Activated naive CD4-positive, alpha-beta T cell treated with anti-CD3 and anti-CD28 coated beads, Interleukin-2, amount 50 U/mL, for 24 hours (primary cell): ENCODE results near the gene TSHZ1.

Experiments
- H3K27ac Mint-ChIP-seq: one replicate; pipeline ENCODE4 v1.8.0; 2021; ENCODE audit warnings: mild to moderate bottlenecking, mixed read lengths
- H3K27me3 Mint-ChIP-seq: one replicate; pipeline ENCODE4 v1.8.0; 2021; ENCODE audit warnings: mixed read lengths
- H3K36me3 Mint-ChIP-seq: one replicate; pipeline ENCODE4 v1.8.0; 2021; ENCODE audit warnings: mixed read lengths
- H3K4me1 Mint-ChIP-seq: one replicate; pipeline ENCODE4 v1.8.0; 2021; ENCODE audit warnings: mixed read lengths
- H3K4me3 Mint-ChIP-seq: one replicate; pipeline ENCODE4 v1.8.0; 2021; ENCODE audit warnings: mild to moderate bottlenecking, mixed read lengths
- H3K9me3 Mint-ChIP-seq: one replicate; pipeline ENCODE4 v1.8.0; 2021; ENCODE audit warnings: mixed read lengths

Gene TSHZ1

DNA sequence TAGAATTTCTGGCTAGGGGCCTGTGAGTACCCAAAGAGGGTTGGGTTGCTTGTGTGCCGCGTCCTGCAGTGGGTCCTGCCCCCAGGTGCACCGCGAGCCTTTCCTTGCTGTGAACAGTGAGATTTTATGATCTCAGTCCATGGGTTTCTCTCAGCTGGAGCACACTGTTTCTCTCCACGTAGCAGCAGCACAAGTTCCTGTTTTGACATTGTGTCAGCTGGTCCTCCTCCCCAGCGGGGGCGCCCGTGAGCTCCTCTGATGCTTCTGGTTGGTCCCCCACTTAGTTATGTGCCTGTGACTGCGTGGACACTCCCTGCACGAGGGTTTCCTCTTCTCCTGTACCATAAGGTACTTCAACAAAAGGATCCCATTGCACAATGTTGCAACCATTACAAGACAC lies 29.8 kb downstream of the TSHZ1 start:
- H3K27me3 Mint-ChIP-seq: no peaks in the 10 kb centered on the region
- H3K4me1 Mint-ChIP-seq: peaks cover 75% of the 10 kb centered on the region
- no peaks in the 10 kb centered on the region for H3K9me3 Mint-ChIP-seq
- H3K4me3 Mint-ChIP-seq: no peak overlapping the region
- H3K36me3 Mint-ChIP-seq: peaks cover 5% of the 10 kb centered on the region
- H3K27ac Mint-ChIP-seq: no peak overlapping the region

DNA sequence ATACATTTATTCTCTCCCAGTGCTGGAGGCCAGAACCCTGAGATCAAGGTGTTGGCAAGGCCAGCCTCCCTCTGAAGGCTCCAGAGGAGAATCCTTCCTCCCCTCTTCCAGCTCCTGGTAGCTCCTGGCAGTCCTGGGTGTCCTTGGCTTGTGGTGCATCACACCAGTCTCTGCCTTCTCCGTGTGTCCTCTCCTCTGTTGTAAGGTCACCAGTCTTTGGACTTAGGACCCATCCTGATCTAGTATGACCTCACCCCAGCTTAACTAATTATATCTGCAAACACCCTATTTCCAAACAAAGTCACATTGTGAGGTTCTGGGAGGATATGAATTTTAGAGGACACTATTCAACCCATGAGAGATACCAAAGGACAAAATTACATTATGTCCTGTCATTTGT lies 31.1 kb downstream of the TSHZ1 start:
- Mint-ChIP-seq H3K4me1 (peaks cover 80% of the 10 kb centered on the region), H3K27me3 (no peaks in the 10 kb centered on the region), H3K36me3 (peaks cover 5% of the 10 kb centered on the region), H3K4me3 (no peak overlapping the region), H3K27ac (peak overlapping the region; percentile 23), H3K9me3 (no peaks in the 10 kb centered on the region)

DNA sequence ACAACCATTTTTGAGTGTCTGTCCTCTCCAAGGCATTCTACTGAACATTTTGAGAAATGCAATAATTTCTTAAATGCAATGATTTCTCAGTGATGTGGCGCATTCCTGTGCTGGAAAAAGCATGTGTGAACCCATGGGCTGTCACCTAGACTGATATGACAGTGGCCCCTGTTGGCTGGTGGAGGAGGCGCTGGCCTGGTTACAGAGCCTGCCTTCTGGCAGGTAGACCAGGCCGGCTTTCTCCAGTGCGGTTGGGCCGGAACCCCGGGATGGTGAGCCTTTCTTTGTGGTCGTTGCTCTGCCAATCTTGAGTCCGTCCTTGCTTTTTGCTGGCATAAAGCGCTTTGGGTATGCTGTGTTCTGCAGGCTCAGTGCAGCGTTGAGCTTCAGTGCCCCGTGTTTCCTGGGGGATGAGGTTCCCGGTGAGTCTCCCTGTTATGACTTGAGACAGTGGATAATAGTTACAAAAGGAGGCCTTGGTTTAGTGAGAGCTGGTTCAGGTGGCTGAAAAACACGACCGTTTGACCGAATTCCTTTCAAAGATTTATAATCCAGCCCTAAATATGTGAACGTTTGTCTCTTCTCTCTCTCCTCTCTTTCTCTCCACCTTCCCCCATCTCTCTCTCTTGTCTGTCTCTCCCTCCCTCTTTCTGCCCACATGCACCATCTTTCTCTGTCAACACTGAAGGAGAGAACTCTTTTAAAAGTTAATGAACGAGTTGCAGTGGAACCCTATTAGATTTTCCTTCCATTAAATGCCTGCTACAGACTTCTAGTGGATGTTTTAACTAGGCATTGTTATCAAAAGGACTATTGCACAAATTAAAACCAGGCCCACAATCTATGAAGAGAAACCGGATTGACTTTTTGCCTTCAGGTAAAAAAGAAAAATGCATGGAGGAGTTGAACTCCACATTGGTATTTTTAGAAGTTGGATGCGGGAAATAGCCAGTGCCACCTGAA lies 34.0 kb downstream of the TSHZ1 start:
- Mint-ChIP-seq H3K4me3 (no peak overlapping the region), H3K27ac (peak overlapping the region; percentile 25), H3K4me1 (peaks cover 92% of the 10 kb centered on the region)

DNA sequence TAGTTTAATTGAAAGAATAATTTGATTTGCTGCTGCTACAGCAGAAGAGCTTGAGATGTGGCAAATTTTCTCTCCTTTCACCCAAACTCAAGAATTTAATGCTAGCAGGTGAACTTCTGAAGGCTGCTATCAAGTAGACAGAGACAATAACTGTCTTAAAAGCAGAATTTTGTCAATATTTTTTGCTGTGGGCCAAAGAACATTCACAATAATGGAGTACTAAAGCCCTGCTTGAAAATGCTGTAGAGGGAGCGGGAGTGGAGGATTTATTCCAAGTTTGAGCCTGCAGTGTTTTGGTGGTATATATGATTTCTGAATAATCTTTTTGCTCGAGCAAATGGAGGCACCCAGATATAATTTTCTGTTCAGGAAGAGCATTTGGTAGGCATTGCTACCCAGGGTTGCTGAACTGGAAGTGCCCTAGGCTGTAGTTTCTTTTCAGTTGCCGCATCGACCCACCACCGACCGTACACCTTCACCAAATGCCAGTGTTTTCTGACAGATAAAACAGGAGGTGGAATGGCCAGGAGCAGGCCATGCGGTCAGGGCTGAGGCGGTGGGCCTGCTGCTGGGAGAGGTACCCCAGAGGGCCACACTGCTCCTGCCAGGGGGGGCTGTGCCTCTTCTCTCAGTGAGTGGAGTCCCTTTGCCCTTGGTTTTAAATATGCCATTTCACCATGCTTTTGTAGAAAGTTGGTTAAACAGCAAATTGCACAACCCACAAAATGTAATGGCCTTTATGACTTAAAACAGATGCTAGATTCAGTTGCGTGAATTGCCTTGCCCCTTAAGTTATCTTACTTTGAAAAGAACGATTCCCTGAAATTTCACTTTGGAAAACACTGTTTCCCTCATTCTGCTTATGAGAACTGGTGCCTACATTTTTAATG lies 36.4 kb downstream of the TSHZ1 start:
- no peaks in the 10 kb centered on the region for H3K36me3 Mint-ChIP-seq
- peak overlapping the region; percentile 95 for H3K27ac Mint-ChIP-seq
- H3K9me3 Mint-ChIP-seq: no peaks in the 10 kb centered on the region
- H3K4me1 Mint-ChIP-seq: peaks cover 90% of the 10 kb centered on the region
- no peaks in the 10 kb centered on the region for H3K27me3 Mint-ChIP-seq
- H3K4me3 Mint-ChIP-seq: peak overlapping the region; percentile 90

More for the DNA sequence above, 34.0 kb downstream of the TSHZ1 start:
- Mint-ChIP-seq H3K36me3 (peaks cover 2% of the 10 kb centered on the region), H3K27me3 (no peaks in the 10 kb centered on the region), H3K9me3 (no peaks in the 10 kb centered on the region)

DNA sequence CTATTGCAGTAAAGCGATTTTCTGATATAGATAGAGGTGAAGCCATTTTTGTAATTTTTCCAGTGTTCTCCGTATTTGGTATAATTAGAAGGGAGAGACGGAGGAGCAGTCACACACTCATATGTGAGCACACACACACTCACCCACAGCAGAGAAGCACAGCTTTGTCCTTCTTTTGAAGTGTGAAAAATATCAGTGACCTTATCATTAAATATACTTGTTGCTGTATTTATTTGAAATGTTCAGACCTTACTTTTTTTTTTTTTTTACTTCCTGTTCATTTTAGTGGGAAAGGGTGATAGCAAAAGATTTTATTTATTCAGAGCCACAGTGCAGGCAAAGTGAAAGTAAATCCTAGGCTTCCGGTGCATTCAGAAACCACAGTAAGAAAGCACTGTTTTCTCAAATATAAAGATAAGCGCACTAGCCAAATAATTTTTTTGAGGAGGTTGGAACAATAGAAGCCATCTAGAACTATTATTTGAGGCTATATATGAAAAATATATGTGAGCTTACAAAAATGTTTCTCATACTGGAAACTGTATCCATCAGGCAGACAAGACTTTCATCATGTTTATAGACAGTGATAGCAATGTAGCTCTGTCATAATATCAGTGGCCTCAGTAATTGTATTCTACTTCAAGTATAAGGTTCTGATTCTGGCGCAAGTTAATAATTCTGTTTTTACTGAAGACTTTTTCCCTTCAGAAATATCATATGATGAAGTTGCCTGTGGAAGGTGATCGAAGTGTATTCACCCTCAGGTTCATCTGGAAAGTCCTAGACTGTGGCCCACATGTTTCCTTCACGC lies 37.2 kb downstream of the TSHZ1 start:
- Mint-ChIP-seq H3K27me3 (no peaks in the 10 kb centered on the region), H3K27ac (peak overlapping the region; percentile 95), H3K36me3 (no peaks in the 10 kb centered on the region), H3K4me3 (peak overlapping the region; percentile 90), H3K9me3 (no peaks in the 10 kb centered on the region), H3K4me1 (peaks cover 85% of the 10 kb centered on the region)

DNA sequence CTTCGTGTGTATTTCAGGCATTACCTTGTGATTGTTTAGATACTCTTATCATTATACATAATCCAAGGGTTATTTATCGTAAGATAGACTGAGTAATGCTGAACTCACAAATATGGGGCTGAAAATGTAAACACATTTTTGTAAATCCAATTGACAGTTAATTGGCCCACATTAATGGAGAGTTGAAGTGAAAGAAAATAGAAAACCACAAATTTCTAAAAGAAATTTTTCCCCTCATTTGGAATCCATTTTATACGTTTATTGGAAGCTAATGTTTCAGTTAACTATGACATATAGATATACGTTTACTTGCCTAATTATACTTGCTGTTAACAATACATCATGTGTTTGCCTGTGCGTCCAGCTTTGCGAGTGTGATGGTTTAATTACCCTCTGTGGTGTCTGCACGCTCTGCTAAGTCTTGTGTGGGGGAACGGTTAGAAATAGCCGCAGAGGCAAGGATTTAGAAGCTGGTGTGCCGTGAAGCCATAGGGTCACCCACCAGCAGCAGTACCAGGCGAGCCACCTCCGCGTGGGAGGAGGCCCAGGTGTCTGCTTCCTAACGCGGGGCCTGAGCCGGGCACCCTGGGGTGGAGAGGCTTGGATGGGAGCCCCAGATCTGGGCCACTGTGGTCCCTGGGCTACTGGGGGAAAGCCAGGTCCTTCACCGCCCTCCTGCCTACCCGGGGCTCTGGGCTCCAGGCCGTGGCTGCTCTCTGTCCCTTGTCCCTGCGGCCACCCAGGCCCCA lies 38.0 kb downstream of the TSHZ1 start:
- Mint-ChIP-seq H3K4me3 (peak overlapping the region; percentile 90), H3K9me3 (no peaks in the 10 kb centered on the region), H3K27me3 (no peaks in the 10 kb centered on the region), H3K27ac (peak overlapping the region; percentile 95), H3K4me1 (peaks cover 85% of the 10 kb centered on the region), H3K36me3 (no peaks in the 10 kb centered on the region)

DNA sequence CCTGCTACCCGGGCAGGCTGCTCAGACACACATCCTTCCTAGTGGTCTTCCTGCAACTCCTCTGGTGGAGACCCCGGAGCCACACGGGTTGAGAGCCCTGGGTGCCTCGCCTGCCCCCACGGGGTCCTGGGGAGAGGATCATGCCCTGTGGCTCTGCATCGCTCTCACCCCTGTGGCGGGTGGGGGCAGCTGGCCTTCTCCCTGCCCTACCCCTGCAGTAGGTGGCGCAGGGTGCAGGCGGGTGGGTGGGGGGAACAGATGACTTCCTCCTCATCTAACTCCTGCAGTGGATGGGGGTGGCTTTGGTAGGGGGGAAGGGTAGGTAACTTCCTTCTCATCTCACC lies 38.5 kb downstream of the TSHZ1 start:
- Mint-ChIP-seq H3K36me3 (no peaks in the 10 kb centered on the region), H3K9me3 (no peaks in the 10 kb centered on the region), H3K4me3 (no peak overlapping the region), H3K4me1 (peaks cover 85% of the 10 kb centered on the region), H3K27ac (peak overlapping the region; percentile 65), H3K27me3 (no peaks in the 10 kb centered on the region)

DNA sequence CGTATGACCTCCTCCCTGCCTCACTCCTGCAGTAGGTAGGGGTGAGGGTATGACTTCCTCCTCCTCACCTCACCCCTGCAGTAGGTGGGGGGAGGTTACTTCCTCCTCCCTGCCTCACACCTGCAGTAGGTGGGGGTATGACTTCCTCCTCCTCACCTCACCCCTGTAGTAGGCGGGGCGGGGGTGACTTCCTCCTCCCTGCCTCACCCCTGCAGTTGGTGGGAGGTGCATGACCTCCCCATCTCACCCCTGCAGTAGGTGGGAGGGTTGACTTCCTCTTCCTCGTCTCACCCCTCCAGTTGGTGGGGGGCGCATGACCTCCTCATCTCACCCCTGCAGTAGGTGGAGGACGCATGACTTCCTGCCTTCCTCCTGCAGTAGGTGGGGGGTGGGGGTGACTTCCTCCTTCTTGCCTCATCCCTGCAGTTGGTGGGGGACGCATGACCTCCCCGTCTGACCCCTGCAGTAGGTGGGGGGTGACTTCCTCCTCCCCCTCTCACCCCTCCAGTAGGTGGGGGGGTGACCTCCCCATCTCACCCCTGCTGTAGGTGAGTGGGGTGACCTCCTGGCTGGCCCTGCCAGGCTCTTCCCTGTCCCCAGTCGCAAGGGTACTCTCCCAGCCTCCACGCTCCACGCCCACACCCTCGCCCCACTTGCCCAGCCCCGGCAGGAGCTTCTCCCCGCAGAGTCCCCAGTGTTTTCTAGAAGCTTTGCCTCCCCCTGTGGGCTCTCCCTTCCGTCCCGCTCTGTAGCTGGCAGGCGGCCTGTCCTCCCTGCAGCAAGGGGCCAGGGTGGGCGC lies 39.3 kb downstream of the TSHZ1 start:
- Mint-ChIP-seq H3K9me3 (no peaks in the 10 kb centered on the region), H3K27ac (peak overlapping the region; percentile 55), H3K4me3 (no peak overlapping the region)

DNA sequence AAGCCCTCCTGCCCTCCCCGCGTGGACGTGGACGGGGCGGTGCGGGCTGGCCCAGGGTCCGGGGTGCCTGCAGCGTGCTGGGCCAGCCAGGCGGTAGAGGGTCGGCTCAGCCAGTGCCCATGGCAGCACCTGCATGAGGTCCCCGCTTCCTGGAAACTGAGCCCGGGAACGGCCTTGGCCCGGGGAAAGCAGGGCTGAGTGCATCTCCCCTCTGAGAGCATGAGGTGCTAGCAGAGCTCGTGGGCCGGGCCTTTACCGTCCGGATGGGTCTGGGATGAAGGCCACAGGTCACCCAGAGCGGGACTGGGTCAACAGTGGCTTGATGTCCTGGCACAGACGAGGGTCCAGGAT lies 39.8 kb downstream of the TSHZ1 start:
- H3K4me1 Mint-ChIP-seq: peaks cover 85% of the 10 kb centered on the region
- no peaks in the 10 kb centered on the region for H3K9me3 Mint-ChIP-seq
- no peaks in the 10 kb centered on the region for H3K27me3 Mint-ChIP-seq
- no peaks in the 10 kb centered on the region for H3K36me3 Mint-ChIP-seq
- H3K4me3 Mint-ChIP-seq: no peak overlapping the region
- no peak overlapping the region for H3K27ac Mint-ChIP-seq

More for the DNA sequence above, 39.3 kb downstream of the TSHZ1 start:
- Mint-ChIP-seq H3K27me3 (no peaks in the 10 kb centered on the region), H3K4me1 (peaks cover 85% of the 10 kb centered on the region), H3K36me3 (no peaks in the 10 kb centered on the region)

DNA sequence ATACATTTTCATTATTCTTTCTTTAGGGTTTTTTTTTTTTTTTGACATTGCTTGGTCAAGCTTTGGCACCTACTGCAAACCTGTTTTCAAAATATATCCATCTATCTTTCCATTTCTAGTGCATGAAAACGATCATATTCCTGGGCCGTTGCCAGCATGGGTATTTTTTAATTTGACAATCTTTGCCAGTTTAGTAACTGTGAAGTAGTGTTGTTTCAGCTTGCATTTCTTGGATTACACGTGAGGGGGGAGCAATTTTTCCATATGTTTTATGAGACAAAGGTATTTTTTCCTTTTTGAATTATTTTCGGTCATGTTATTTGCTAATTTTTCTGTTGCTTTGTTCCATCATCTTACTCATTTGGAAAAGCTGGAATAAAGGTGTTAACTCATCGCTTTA lies 40.9 kb downstream of the TSHZ1 start:
- Mint-ChIP-seq H3K27me3 (no peaks in the 10 kb centered on the region), H3K36me3 (no peaks in the 10 kb centered on the region), H3K4me1 (peaks cover 84% of the 10 kb centered on the region), H3K4me3 (no peak overlapping the region), H3K9me3 (no peaks in the 10 kb centered on the region), H3K27ac (peak overlapping the region; percentile 25)

DNA sequence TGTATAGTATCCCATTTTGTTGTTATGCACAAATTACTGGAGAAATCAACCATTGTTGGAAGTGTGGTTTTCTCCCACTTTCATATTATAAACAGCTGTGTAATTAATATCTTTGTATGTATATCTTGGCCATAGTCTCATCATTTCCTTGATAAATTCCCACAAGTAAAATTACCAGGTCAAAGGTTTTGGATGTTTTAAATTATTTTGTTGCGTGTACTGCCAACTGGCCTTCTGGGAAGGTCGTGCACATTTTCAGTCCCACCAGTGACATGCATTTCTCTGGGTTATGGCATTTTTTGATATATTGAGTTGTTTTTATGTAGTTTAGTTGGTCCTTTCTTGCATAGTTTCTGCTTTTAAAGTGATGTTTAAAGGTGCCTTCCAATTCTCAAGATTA lies 41.5 kb downstream of the TSHZ1 start:
- Mint-ChIP-seq H3K9me3 (no peaks in the 10 kb centered on the region), H3K27ac (no peak overlapping the region), H3K36me3 (no peaks in the 10 kb centered on the region), H3K4me1 (peaks cover 83% of the 10 kb centered on the region), H3K27me3 (no peaks in the 10 kb centered on the region), H3K4me3 (no peak overlapping the region)

DNA sequence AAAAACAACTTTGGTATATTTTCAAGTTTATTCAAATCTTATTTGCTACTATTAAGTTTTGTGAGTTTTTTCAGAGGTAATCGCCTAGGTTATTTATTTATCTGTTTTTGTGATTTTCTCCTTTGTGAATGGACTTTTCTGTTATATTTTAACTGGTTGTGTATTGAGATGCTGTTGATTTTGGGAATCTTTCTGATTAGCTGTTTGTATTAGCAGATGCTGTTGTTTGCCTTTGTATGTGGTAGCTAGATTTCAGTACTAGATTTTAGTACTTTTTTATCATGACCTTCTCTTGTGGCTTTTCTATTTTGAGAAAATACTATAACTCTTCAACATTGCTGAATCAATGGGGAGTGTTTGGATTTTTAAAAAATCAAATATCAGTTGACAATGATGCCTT lies 42.4 kb downstream of the TSHZ1 start:
- Mint-ChIP-seq H3K27ac (peak overlapping the region; percentile 41), H3K4me3 (no peak overlapping the region), H3K4me1 (peaks cover 83% of the 10 kb centered on the region), H3K9me3 (no peaks in the 10 kb centered on the region), H3K36me3 (no peaks in the 10 kb centered on the region), H3K27me3 (no peaks in the 10 kb centered on the region)

DNA sequence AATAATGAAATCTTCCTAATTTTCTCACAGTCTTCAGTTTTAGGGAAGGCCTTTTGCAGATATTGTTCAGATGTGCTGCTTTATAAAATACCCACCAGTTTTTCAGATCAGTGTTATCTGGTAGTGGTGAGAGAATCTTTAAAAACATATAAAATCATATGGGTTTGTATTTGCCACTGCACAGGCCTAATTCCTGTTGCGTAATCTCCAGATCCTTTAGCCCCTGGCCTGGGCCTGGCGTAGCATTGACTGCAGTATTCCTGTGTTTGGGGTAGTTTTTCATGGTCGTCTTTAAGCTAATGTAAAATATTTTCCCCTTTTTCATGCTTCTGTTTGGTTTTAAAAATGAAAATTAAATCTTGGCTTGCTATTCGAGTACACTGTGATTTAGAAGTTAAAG lies 43.2 kb downstream of the TSHZ1 start:
- H3K9me3 Mint-ChIP-seq: no peaks in the 10 kb centered on the region
- peaks cover 79% of the 10 kb centered on the region for H3K4me1 Mint-ChIP-seq
- no peaks in the 10 kb centered on the region for H3K36me3 Mint-ChIP-seq
- H3K27ac Mint-ChIP-seq: no peak overlapping the region
- no peaks in the 10 kb centered on the region for H3K27me3 Mint-ChIP-seq
- H3K4me3 Mint-ChIP-seq: no peak overlapping the region

DNA sequence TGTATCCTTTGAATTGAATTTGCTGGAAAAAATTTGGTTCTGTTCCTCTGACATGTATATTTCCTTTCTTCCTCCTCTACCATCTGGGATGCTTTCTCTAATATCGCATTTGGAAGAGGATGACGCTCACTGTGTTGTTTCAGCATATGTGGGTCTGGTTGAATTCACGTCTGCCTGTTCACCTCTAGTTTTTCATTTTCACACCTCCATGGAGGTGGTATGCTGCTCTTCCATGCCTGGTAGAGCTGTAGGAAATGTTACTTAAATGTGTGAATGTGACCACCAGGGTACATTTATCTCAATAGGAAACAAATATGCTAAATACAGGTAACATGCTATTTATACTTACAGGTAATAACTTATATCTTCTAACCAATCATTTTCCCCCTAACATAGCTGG lies 44.5 kb downstream of the TSHZ1 start:
- Mint-ChIP-seq H3K27me3 (no peaks in the 10 kb centered on the region), H3K4me1 (peaks cover 76% of the 10 kb centered on the region), H3K27ac (peak overlapping the region; percentile 6), H3K36me3 (no peaks in the 10 kb centered on the region), H3K4me3 (no peak overlapping the region), H3K9me3 (no peaks in the 10 kb centered on the region)
